Fibroblast of skin of left quadriceps (primary cell): Measurements from ENCODE around the gene DENND5A.
"Not testable (repeated sequence)": the region's sequence is repeated elsewhere in the genome, so short reads cannot be mapped to it uniquely, and the experiment has no call there.

Source experiments
- DNase-seq, 2 experiments: peaks; one replicate each; pipeline ENCODE4 v3.0.0-alpha.2; 2013; ENCODE audit warnings: low read depth in 2 of 2

Gene DENND5A

DNA sequence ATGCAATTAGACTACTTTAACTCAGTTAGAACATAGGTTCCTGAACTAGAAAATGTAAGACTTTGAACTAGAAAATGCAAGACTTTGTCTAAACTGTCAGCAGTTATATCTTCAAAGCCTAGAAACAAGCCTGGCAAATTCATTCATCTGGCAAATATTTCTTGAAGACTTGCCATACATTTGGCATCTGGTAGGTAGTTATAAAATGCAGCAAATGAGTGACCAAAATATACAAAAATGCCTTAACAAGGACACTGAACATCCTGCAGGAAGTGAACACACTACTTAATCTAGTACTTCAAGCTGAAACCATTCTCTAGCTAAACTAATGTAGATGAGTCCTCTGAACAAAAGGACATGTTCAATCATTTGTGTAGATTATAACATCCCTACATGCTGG, 89.0 kb downstream of the DENND5A start:
- DNase-seq: no peak

GRCh38 chr11:9172389-9172788, 92.8 kb downstream of the DENND5A start:
- no peak for DNase-seq

- DNase-seq: no peak
Observed at GRCh38 chr11:9170450-9170849, 94.7 kb downstream of the DENND5A start.

DNA sequence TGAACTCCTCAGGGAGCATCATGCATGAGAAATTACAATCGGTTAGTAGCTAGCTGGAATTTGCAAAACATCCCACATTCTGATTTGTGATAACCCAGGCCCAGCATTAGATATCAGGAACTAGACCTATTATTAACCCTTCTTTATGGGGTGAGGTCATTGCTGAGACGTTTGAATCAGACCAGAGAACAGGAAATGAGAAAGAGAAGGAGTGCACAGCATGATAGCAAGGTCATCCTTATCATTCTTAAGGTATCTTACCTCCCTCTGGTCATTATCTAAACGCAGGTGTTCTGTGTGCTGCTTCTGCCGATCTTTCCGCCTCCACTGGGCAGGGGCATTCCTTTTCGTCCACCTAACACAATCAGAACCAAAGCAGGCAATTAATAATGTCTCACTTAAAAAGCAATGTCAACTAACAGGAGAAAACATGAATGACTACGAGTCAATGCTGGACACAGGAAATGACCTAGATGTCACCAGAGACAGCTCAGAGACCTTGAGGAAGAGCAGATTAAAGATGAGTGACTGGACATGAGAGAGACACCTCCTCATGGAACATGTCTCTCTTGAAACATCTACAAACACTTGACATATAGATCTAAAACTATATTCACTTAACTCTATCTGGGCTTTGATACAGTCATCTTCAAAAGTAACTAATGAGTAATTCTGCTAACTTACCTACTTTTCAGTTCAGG, 95.4 kb downstream of the DENND5A start:
- no peak for DNase-seq

DNA sequence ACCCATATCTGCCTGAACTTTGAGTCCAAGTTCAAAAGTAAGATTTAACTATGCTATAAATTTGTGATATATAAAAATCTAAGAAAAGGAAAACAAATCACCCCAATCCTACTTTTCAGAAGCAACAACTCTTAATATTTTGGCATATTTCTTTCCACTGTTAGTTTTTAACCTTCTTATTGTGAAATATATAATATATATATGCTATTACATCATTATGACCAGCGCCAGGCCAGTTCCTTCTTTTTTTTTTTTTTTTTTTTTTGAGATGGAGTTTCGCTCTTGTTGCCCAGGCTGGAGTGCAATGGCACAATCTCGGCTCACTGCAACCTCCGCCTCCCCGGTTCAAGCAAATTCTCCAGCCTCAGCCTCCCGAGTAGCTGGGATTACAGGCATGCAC, 103.2 kb downstream of the DENND5A start:
- not testable (repeated sequence) for DNase-seq

DNA sequence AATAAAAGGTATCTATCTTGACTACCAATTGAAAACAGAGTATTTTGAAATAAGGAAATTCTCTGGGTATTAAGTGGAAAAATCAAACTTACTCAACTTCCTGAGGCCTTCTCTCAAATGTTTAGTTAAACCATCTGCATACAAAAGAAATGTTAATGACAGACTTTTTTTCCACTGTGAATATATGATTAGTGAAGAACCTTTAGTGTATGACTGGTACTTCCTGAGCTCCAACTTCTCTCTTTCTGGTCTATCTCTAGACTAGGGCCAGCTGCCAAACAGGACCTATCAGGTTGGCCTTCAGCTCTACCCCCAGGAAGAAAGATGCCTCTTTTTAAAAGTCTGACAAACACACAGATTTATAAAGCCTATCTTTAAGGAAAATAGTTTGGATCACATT, 105.0 kb downstream of the DENND5A start:
- peak in 1 of 2 experiments; percentile 14 for DNase-seq

DNA sequence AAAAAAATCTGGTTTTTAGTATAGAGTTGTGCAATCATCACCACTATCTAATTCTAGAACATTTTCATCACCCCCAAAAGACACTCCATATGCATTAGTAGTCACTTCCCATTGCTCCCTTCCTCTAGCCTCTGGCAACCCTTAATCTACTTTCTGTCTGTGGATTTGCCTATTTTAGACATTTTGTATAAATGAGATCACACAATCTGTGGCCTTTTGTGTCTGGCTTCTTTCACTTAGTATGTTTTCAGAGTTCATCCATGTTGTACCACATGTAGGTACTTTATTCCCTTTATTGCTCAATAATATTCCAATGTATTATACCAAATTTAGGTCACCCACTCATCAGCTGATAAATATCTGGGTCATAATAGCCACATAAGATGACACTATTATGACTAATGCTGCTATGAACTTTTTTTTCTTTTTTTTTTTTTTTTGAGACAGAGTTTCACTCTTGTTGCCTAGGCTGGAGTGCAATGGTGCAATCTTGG, 106.2 kb downstream of the DENND5A start:
- DNase-seq: peak; percentile 69 to 72

- no peak for DNase-seq
Observed at GRCh38 chr11:9155930-9156329, 109.2 kb downstream of the DENND5A start.

- no peak for DNase-seq
Observed at GRCh38 chr11:9153651-9154050, 111.5 kb downstream of the DENND5A start.

DNA sequence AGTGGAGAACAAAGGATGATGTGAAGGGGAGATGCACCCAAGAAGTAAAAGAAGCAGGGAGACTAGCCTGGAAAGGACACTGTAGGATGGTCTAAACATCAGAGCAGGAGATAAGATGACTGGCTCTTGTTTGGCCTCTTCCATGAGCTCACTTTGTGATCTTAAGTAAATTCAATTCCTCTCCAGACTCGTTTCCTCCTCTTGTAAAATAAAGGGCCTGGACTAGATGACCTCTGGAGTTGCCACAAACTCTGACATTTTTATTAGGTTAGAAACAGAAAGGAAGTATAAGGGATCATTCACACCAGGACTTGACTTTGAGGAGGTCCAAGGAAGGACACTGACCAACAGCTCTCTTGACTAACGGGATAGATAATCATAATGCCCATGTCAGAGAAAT, 113.5 kb downstream of the DENND5A start:
- DNase-seq: no peak

DNA sequence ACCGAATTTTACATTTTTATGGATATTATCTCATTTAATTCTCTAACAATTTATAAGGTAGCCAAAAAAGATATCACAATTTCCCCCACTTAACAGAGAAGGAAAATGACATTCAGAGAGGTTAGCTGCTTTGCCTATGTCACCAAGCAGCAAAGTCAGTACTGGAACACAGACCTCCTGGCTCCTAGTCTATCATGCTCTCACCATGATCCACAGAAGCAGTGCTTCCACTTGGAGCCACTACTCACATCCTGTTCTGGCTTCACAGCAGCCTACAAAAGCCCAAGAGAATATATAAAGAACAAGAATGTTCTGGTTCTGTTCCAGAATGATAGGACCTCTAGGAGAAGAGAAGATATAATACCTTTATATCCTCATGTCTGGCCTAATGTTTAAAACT, 114.2 kb downstream of the DENND5A start:
- no peak for DNase-seq

- DNase-seq: peak in 1 of 2 experiments; percentile 19
Observed at GRCh38 chr11:9150501-9150900, 114.6 kb downstream of the DENND5A start.

- DNase-seq: no peak
Observed at GRCh38 chr11:9148727-9149126, 116.4 kb downstream of the DENND5A start.

- DNase-seq: no peak
Observed at GRCh38 chr11:9148035-9148434, 117.1 kb downstream of the DENND5A start.

- no peak for DNase-seq
Observed at GRCh38 chr11:9146477-9146876, 118.7 kb downstream of the DENND5A start.

DNA sequence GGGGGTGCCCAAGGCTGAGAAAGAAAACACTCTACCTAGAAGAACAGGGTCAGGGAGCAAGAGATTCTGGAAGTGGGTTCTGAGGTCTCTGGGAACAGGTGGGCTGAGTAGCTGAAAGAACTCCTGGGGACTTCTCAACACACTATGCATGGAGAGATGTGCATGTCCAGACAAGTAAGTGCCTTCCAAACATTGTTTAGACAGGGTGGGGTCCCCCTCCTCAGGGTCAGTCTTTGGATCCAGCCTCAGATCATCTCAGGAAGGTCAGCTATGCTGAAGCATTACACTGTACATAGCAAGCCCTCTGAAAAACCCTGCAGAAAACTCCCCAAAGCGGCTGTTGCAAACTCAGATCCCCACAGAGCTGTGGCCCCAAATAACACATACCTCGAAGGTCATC, 119.9 kb downstream of the DENND5A start:
- DNase-seq: no peak

GRCh38 chr11:9144828-9145227, 120.3 kb downstream of the DENND5A start:
- DNase-seq: no peak

DNA sequence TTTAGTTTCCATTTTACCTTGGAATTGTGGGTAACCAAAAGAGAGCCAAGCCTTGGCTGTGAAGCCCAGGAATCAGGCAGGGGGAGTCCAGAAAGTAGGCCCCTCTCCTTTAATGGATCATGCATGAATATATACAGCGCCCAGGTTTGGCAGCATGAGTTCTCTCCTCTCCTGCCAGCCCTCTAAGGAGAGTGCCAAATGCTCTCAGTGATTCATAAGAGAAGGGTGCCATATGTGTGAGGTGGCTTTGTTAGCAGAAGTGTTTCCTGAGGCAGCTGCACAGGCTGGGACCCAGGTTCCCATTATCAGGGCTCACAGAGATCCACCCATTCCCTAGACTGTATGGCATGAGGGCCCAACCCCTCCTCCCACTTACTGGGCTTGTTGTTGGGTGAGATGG, 121.4 kb downstream of the DENND5A start:
- DNase-seq: no peak

- no peak for DNase-seq
Observed at GRCh38 chr11:9142732-9143131, 122.4 kb downstream of the DENND5A start.

DNA sequence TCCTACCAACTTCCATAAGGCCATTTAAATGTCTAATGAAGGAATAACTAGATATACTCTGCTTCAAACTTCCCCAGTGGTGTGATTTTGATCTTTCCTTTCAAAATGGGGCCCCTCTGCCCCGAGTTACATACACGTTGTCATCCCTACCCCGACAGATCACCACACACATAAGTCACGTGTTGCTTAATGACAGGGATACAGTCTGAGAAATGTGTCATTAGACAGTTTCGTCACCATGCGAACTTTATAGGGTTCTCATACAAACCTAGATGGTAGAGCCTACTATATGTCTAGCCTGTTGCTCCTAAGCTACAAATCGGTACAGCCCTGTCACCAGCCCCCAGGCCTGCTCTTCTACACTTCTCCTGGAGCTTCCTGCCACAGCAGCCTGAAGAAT, 124.0 kb downstream of the DENND5A start:
- no peak for DNase-seq

DNA sequence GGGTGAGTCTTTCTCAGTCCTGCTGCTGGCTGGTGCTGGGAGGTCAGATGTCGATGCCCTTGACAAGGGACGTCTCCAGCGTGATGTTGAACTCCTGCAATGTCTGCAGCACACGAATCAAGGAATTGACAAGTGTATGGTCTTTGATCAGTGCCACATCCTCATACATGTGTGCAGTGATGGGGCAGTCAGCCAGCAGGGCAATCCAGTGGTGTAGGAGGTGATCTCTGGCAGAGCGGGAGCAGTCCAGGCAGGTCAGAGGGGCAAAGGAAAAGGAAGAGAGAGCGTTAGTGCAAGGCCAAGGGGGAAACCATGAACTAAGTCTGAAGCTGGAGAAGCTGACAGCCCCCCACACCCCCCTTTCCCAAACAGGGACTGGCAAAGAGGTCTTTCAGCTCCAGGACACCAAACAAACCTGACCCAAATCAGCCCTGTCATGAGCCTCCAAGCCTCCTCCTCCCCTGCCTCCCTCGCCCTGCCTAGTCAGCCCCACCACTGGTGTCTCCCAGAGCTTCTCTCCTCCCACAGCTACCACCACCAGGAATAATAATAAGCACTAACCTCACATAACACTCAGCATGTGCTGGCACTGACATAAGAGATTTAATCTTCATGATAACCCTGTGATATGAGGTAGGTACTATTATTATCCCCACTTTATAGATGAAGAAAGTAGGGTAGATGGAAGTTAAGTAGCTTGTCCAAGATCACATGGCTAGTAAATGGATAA, 125.4 kb downstream of the DENND5A start:
- DNase-seq: no peak

DNA sequence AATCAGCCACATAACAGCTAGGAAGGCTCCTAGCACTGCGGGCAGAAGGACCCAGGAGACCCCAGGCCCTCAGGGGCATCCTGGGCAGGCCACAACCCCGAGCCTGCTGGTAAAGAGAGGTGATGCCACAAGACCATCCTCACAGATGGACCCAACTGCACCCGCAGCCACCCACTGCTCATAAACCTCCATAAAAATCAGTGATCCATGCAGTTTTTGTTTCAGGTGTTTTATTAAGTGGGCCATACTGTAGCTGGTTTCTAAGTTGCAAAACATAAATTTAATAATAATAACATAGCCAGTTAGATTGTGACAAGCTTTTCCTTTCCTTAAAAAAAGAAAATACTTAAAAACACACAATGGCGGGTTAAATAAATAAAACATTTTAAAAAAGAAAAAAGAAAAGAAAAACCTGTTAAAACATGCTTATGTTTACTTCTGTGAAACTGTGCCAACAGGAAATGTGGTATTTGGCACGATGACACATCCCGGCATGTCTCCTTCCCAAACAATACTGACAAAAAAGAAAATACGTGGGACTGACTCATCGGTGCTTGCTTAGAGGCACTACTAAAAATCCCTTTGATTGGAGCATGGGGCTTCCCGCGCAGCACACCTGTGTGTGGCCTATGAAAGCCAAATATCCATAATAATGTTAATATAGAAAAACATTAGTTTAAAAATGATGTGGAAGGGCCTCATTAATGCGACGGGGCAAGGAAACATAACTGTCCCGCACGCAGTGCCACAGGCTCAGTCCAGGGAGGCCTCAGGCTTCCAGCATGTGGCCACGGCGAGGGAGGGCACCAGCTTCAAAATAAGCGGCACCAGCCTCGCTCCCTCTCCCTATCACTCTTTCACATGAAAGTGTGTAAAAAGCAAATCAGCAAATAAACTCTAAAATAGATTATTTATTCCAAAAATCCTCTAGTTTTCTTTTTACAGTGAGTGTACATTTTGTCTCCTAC, 126.3 kb downstream of the DENND5A start:
- DNase-seq: peak; percentile 38 to 47
